ENCODE results near the gene NR1D1. TPM values are rescaled to one million over a fixed set of nuclear protein-coding genes. Genes with fewer than 3 reads are reported as not detected.

Gene NR1D1
- total RNA-seq, 1 experiment from 2014 or later, result 63.7 TPM

GRCh38 chr17:40087049-40087794 lies 13.2 kb downstream of the NR1D1 start:
- H3K79me2 ChIP-seq (ENCODE audit: insufficient read depth, low read length), result no peaks in the 10 kb centered on the region
- H3K4me3 ChIP-seq (replicated peaks in 1 of 2; ENCODE audit: low read depth in 1 of 2, low read length in 2 of 2), result no peak overlapping the region
- no peak for ATAC-seq
- no peak for DNase-seq (ENCODE audit: low read depth, low spot score)
- POLR2A ChIA-PET, result interaction anchor here (0.9 to 1.0 kb wide), 2 partner anchors 12 to 13 kb away, joined by 3 to 5 read pairs; partner anchors contain the start of gene NR1D1
- H2AFZ ChIP-seq (ENCODE audit: low read depth, low read length, poor library complexity, severe bottlenecking), result no peak overlapping the region
- no peaks in the 10 kb centered on the region for H3K27me3 ChIP-seq (ENCODE audit: insufficient read depth, low read length)
- RAD21 ChIA-PET (ENCODE audit: low non-redundant PET in 1 of 2, low total read pairs in 2 of 2, uncharacterized antibody in 2 of 2, unreplicated experiment in 2 of 2), result no interaction called here
- intact Hi-C loops (cut with micrococcal nuclease), result loop anchor here (2.0 to 5.0 kb wide), 2 partner anchors 48 to 60 kb away; no protein-coding TSS in a partner anchor
- CTCF ChIA-PET, result interaction anchor here (1.0 to 1.2 kb wide), 7 partner anchors 12 to 73 kb away, joined by 4 to 15 read pairs (median 8); no protein-coding TSS in a partner anchor
- no TSS peak for BruUV-seq (replicated peaks)
- H3K4me2 ChIP-seq (ENCODE audit: low read length), result no peak overlapping the region
- peaks cover 0 to 18% of the 10 kb centered on the region in 2 experiments; a peak in 2 of 4 replicates for H3K4me1 ChIP-seq (ENCODE audit: control insufficient read depth in 1 of 2, insufficient read depth in 2 of 2, low read length in 2 of 2)
- H3K9ac ChIP-seq (ENCODE audit: low read length), result no peak overlapping the region
- H3K36me3 ChIP-seq (ENCODE audit: control insufficient read depth in 1 of 2, insufficient read depth in 2 of 2, low read length in 2 of 2), result peaks cover 9 to 11% of the 10 kb centered on the region in 2 experiments; a peak in 3 of 4 replicates
- H4K20me1 ChIP-seq (ENCODE audit: insufficient read depth), result no peaks in the 10 kb centered on the region
- no peaks in the 10 kb centered on the region for H3K9me3 ChIP-seq (ENCODE audit: control insufficient read depth in 1 of 2, insufficient read depth in 1 of 2, low read depth in 1 of 2, low read length in 2 of 2)
- H3K27ac ChIP-seq (ENCODE audit: low read depth, low read length), result no peak overlapping the region
- no peak for TF ChIP-seq YY1 (IDR thresholded peaks at IDR 0.05; ENCODE audit: extremely low read depth, insufficient replicate concordance, low read depth, low read length)
- TF ChIP-seq, protein P1, sequence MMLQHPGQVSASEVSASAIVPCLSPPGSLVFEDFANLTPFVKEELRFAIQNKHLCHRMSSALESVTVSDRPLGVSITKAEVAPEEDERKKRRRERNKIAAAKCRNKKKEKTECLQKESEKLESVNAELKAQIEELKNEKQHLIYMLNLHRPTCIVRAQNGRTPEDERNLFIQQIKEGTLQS (IDR thresholded peaks at IDR 0.05), result no peak
- TF ChIP-seq EZH2 (IDR thresholded peaks at IDR 0.05), result no peak
- TF ChIP-seq, protein P2, sequence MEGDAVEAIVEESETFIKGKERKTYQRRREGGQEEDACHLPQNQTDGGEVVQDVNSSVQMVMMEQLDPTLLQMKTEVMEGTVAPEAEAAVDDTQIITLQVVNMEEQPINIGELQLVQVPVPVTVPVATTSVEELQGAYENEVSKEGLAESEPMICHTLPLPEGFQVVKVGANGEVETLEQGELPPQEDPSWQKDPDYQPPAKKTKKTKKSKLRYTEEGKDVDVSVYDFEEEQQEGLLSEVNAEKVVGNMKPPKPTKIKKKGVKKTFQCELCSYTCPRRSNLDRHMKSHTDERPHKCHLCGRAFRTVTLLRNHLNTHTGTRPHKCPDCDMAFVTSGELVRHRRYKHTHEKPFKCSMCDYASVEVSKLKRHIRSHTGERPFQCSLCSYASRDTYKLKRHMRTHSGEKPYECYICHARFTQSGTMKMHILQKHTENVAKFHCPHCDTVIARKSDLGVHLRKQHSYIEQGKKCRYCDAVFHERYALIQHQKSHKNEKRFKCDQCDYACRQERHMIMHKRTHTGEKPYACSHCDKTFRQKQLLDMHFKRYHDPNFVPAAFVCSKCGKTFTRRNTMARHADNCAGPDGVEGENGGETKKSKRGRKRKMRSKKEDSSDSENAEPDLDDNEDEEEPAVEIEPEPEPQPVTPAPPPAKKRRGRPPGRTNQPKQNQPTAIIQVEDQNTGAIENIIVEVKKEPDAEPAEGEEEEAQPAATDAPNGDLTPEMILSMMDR (IDR thresholded peaks at IDR 0.05 in 2 of 3, conservative IDR thresholded peaks at IDR 0.05 in 1 of 3; ENCODE audit: borderline replicate concordance in 1 of 3, insufficient read depth in 1 of 3, low read depth in 2 of 3, low read length in 2 of 3), result no peak
- TF ChIP-seq ELF1 (IDR thresholded peaks at IDR 0.05; ENCODE audit: borderline replicate concordance, low read depth), result no peak
- TF ChIP-seq, protein P3, sequence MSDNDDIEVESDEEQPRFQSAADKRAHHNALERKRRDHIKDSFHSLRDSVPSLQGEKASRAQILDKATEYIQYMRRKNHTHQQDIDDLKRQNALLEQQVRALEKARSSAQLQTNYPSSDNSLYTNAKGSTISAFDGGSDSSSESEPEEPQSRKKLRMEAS (IDR thresholded peaks at IDR 0.05), result no peak
- no peak for TF ChIP-seq CEBPB (IDR thresholded peaks at IDR 0.05; ENCODE audit: low read depth)
- no peak for TF ChIP-seq SP1 (IDR thresholded peaks at IDR 0.05; ENCODE audit: low read depth)
- no peak for TF ChIP-seq POLR2AphosphoS5 (IDR thresholded peaks at IDR 0.05; ENCODE audit: low read depth, low read length)
- H3K9me2 ChIP-seq (ENCODE audit: insufficient read depth), result no peaks in the 10 kb centered on the region
